ENCODE results near the gene MCTP1. TPM values are rescaled to one million over a fixed set of nuclear protein-coding genes. Genes with fewer than 3 reads are reported as not detected.

MCTP1 gene
- total RNA-seq, 1 donor from 2014 or later: 51.7 TPM

GRCh38 chr5:95080441-95080840 is 204.5 kb downstream of the MCTP1 start:
- no peak for DNase-seq (ENCODE audit: extremely low read depth, low read depth, low spot score)

- DNase-seq (ENCODE audit: extremely low read depth, low read depth, low spot score): no peak
These were observed 204.9 kb downstream of the MCTP1 start for GRCh38 chr5:95080030-95080429.

- DNase-seq (ENCODE audit: extremely low read depth, low read depth, low spot score): no peak
These were observed 206.0 kb downstream of the MCTP1 start for GRCh38 chr5:95078868-95079267.

GRCh38 chr5:95076395-95077185 is 208.3 kb downstream of the MCTP1 start:
- peak; percentile 61 for DNase-seq (ENCODE audit: extremely low read depth, low read depth, low spot score)

- no peak for DNase-seq (ENCODE audit: extremely low read depth, low read depth, low spot score)
These were observed 209.8 kb downstream of the MCTP1 start for GRCh38 chr5:95075111-95075510.

- DNase-seq (ENCODE audit: extremely low read depth, low read depth, low spot score): no peak
These were observed 212.6 kb downstream of the MCTP1 start for GRCh38 chr5:95072281-95072680.

GRCh38 chr5:95070866-95071265 is 214.0 kb downstream of the MCTP1 start:
- DNase-seq (ENCODE audit: extremely low read depth, low read depth, low spot score): no peak

GRCh38 chr5:95070453-95070852 is 214.4 kb downstream of the MCTP1 start:
- no peak for DNase-seq (ENCODE audit: extremely low read depth, low read depth, low spot score)

GRCh38 chr5:95069948-95070347 is 214.9 kb downstream of the MCTP1 start:
- no peak for DNase-seq (ENCODE audit: extremely low read depth, low read depth, low spot score)

GRCh38 chr5:95069021-95069420 is 215.9 kb downstream of the MCTP1 start:
- DNase-seq (ENCODE audit: extremely low read depth, low read depth, low spot score): no peak

GRCh38 chr5:95068289-95068910 is 216.5 kb downstream of the MCTP1 start:
- DNase-seq (ENCODE audit: extremely low read depth, low read depth, low spot score): no peak

- DNase-seq (ENCODE audit: extremely low read depth, low read depth, low spot score): no peak
These were observed 218.8 kb downstream of the MCTP1 start for GRCh38 chr5:95066048-95066447.

- no peak for DNase-seq (ENCODE audit: extremely low read depth, low read depth, low spot score)
These were observed 221.4 kb downstream of the MCTP1 start for GRCh38 chr5:95063492-95063891.

GRCh38 chr5:95060098-95060497 is 224.8 kb downstream of the MCTP1 start:
- no peak for DNase-seq (ENCODE audit: extremely low read depth, low read depth, low spot score)

GRCh38 chr5:95059636-95060035 is 225.3 kb downstream of the MCTP1 start:
- DNase-seq (ENCODE audit: extremely low read depth, low read depth, low spot score): no peak

- no peak for DNase-seq (ENCODE audit: extremely low read depth, low read depth, low spot score)
These were observed 227.3 kb downstream of the MCTP1 start for GRCh38 chr5:95057615-95058014.

GRCh38 chr5:95053253-95053652 is 231.6 kb downstream of the MCTP1 start:
- DNase-seq (ENCODE audit: extremely low read depth, low read depth, low spot score): no peak

- no peak for DNase-seq (ENCODE audit: extremely low read depth, low read depth, low spot score)
These were observed 234.2 kb downstream of the MCTP1 start for GRCh38 chr5:95050708-95051107.

- DNase-seq (ENCODE audit: extremely low read depth, low read depth, low spot score): no peak
These were observed 236.3 kb downstream of the MCTP1 start for GRCh38 chr5:95048628-95049027.

- DNase-seq (ENCODE audit: extremely low read depth, low read depth, low spot score): no peak
These were observed 239.5 kb downstream of the MCTP1 start for GRCh38 chr5:95045181-95045965.

- no peak for DNase-seq (ENCODE audit: extremely low read depth, low read depth, low spot score)
These were observed 240.8 kb downstream of the MCTP1 start for GRCh38 chr5:95044096-95044495.

GRCh38 chr5:95043648-95044047 is 241.2 kb downstream of the MCTP1 start:
- DNase-seq (ENCODE audit: extremely low read depth, low read depth, low spot score): no peak

Data from glomerular endothelial cell (primary cell).